22Rv1 (cell line): Measurements from ENCODE around the gene GPAT2.
"Not testable (repeated sequence)": the region's sequence is repeated elsewhere in the genome, so short reads cannot be mapped to it uniquely, and the experiment has no call there.

ENCODE experiments used
- ZFX ChIP-seq: fragments of 450-650 bp; IDR thresholded peaks from 2 replicates; pipeline ENCODE4 v1.6.1; 2017; ENCODE audit warnings: antibody characterized with exemption, borderline replicate concordance
- TF ChIP-seq, protein P1 (sequence below): fragments of 450-650 bp; IDR thresholded peaks from 2 replicates; pipeline ENCODE4 v1.5.1; 2017; ENCODE audit warnings: mild to moderate bottlenecking

DNA sequence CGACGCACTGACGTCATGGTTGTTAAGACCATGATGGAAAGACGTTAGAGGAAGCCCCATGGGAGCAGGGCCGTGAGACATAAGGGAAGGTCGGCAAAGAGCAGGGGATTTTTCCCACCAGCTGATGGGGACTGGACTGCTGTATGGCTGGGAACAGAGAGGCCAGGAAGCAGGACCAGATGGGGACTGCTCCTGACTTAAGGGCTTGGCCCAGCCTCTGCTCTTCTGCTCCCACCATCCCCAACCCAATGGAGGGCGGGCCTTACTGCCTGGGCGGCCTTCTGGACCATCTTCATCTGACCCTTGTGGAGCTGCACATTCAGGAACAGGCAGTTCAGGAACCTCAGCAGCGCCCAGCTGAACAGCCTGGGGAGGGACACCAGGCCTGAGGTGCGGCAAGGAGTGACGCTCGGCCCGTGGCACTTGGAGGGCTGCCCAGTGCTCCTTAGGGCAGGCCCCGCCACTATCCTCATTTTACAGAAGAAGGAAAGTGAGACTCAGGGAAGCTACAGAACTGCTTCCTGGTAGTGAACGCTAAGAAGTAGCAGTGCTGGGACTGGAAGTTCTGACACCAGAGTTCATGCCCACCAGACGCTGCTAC is 6.9 kb downstream of the GPAT2 start:
- TF ChIP-seq, protein P1, sequence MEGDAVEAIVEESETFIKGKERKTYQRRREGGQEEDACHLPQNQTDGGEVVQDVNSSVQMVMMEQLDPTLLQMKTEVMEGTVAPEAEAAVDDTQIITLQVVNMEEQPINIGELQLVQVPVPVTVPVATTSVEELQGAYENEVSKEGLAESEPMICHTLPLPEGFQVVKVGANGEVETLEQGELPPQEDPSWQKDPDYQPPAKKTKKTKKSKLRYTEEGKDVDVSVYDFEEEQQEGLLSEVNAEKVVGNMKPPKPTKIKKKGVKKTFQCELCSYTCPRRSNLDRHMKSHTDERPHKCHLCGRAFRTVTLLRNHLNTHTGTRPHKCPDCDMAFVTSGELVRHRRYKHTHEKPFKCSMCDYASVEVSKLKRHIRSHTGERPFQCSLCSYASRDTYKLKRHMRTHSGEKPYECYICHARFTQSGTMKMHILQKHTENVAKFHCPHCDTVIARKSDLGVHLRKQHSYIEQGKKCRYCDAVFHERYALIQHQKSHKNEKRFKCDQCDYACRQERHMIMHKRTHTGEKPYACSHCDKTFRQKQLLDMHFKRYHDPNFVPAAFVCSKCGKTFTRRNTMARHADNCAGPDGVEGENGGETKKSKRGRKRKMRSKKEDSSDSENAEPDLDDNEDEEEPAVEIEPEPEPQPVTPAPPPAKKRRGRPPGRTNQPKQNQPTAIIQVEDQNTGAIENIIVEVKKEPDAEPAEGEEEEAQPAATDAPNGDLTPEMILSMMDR, result not testable (repeated sequence)
- TF ChIP-seq ZFX, result not testable (repeated sequence)
